ENCODE data around the gene NUCB1. TPM values are rescaled to one million over a fixed set of nuclear protein-coding genes. Genes with fewer than 3 reads are reported as not detected.
"Not testable (repeated sequence)": the region's sequence is repeated elsewhere in the genome, so short reads cannot be mapped to it uniquely, and the experiment has no call there.

Gene NUCB1
- polyA plus RNA-seq (ENCODE audit: insufficient read length) = 175 TPM

- DNase-seq = peak; percentile 100
Observed at GRCh38 chr19:48899781-48900476, at the start of gene NUCB1. NUCB1 (plus strand) TSS chr19:48900312; CDS start chr19:48900797, 485 bp downstream.

GRCh38 chr19:48852292-48852691 is 47.8 kb upstream of the NUCB1 start:
- DNase-seq = no peak

- no peak for DNase-seq
Observed at GRCh38 chr19:48853483-48853882, 46.6 kb upstream of the NUCB1 start.

GRCh38 chr19:48854103-48854502 is 46.0 kb upstream of the NUCB1 start:
- no peak for DNase-seq

- DNase-seq = no peak
Observed at GRCh38 chr19:48856921-48857320, 43.2 kb upstream of the NUCB1 start.

- no peak for DNase-seq
Observed at GRCh38 chr19:48858984-48859710, 41.0 kb upstream of the NUCB1 start.

GRCh38 chr19:48859711-48860572 is 40.2 kb upstream of the NUCB1 start:
- no peak for DNase-seq

GRCh38 chr19:48861313-48861712 is 38.8 kb upstream of the NUCB1 start:
- DNase-seq = no peak

GRCh38 chr19:48862827-48863226 is 37.3 kb upstream of the NUCB1 start:
- DNase-seq = no peak

GRCh38 chr19:48866692-48867091 is 33.4 kb upstream of the NUCB1 start:
- no peak for DNase-seq

- DNase-seq = peak; percentile 52
Observed at GRCh38 chr19:48867123-48867745, 32.9 kb upstream of the NUCB1 start.

- DNase-seq = no peak
Observed at GRCh38 chr19:48867746-48868113, 32.4 kb upstream of the NUCB1 start.

- DNase-seq = peak; percentile 81
Observed at GRCh38 chr19:48868114-48868886, 31.8 kb upstream of the NUCB1 start, which contains the start of gene PLEKHA4. PLEKHA4 (minus strand) TSS chr19:48868617; CDS start chr19:48867620, 997 bp downstream.

- DNase-seq = no peak
Observed at GRCh38 chr19:48870048-48870447, 30.1 kb upstream of the NUCB1 start.

GRCh38 chr19:48871471-48872181 is 28.5 kb upstream of the NUCB1 start:
- DNase-seq = not testable (repeated sequence)

- DNase-seq = peak; percentile 97
Observed at GRCh38 chr19:48872182-48872883, 27.8 kb upstream of the NUCB1 start, which contains the start of gene PPP1R15A. PPP1R15A (plus strand) TSS chr19:48872421; CDS start chr19:48873234, 813 bp downstream.

GRCh38 chr19:48872884-48873475 is 27.1 kb upstream of the NUCB1 start:
- peak; percentile 87 for DNase-seq

- DNase-seq = no peak
Observed at GRCh38 chr19:48873476-48874302, 26.4 kb upstream of the NUCB1 start.

Measured in hindlimb muscle (tissue), 1 donor.